Skeletal muscle tissue (tissue), 5 donors: Measurements from ENCODE around the gene NELL1. TPM values are rescaled to one million over a fixed set of nuclear protein-coding genes. Genes with fewer than 3 reads are reported as not detected.

Source experiments
- H3K27ac ChIP-seq: one replicate; pipeline ENCODE4 v1.7.0; 2013; ENCODE audit warnings: mild to moderate bottlenecking, low read depth, low read length, inconsistent platforms
- H3K27me3 ChIP-seq, 3 donors: one replicate each; pipeline ENCODE4 v1.7.0; 2013; ENCODE audit warnings: low read length in 3 of 3; ENCODE audit not compliant: control insufficient read depth in 3 of 3, insufficient read depth in 3 of 3
- H3K36me3 ChIP-seq, 3 donors: one replicate each; pipeline ENCODE4 v1.7.0; 2013; ENCODE audit warnings: low read length in 3 of 3; ENCODE audit not compliant: control insufficient read depth in 3 of 3, insufficient read depth in 3 of 3
- H3K4me1 ChIP-seq, 3 donors: one replicate each; pipeline ENCODE4 v1.7.0; 2013; ENCODE audit warnings: low read length in 3 of 3, mild to moderate bottlenecking in 3 of 3; ENCODE audit not compliant: control insufficient read depth in 3 of 3, insufficient read depth in 3 of 3
- H3K4me3 ChIP-seq, 3 donors: one replicate each; pipeline ENCODE4 v1.7.0; 2013; ENCODE audit warnings: low read length in 3 of 3
- H3K9ac ChIP-seq, 3 donors: one replicate each; pipeline ENCODE4 v1.7.0; 2013; ENCODE audit warnings: low read length in 3 of 3, mild to moderate bottlenecking in 3 of 3, moderate library complexity in 2 of 3, low read depth in 1 of 3
- H3K9me3 ChIP-seq, 3 donors: one replicate each; pipeline ENCODE4 v1.7.0; 2013; ENCODE audit warnings: low read length in 3 of 3; ENCODE audit not compliant: control insufficient read depth in 3 of 3
- small RNA-seq: library from RNA; depleted of rRNA; stranded (forward); fragments of <200 nt; gene quantifications from one replicate; pipeline ENCODE3, GENCODE V24; 2014
- total RNA-seq: library from RNA; depleted of rRNA; stranded (reverse); fragments of >200 nt; gene quantifications from one replicate; pipeline ENCODE4 v1.2.3, GENCODE V29; 2014
- donor health status: Osteomylitis.

The NELL1 gene
- total RNA-seq, 1 donor from 2014 or later = 3.7 TPM

DNA sequence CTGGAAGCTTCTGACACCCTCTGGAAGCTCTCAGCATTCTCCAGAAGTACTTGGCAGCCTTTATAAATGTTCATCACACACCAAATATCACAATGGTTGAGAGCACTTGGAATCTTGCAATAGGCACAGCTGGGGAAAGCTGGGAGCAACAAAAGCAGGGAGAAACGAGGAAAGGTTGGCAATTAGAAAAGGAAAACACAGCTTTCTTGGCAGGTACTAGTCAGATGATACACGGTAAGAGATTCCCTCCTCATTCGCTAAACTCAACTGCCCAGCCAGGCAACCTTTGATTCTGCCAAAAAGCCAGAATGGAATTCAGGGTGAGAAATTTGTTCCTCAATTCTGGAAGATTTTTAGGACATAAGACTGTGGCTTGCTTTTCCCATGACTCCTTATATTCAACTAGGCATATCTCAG is 946.6 kb downstream of the NELL1 start:
- no peak overlapping the region for H3K4me3 ChIP-seq
- H3K27me3 ChIP-seq = no peaks in the 10 kb centered on the region
- H3K9ac ChIP-seq = no peak overlapping the region
- H3K4me1 ChIP-seq = no peaks in the 10 kb centered on the region
- H3K36me3 ChIP-seq = no peaks in the 10 kb centered on the region
- no peak overlapping the region for H3K27ac ChIP-seq
- H3K9me3 ChIP-seq = no peaks in the 10 kb centered on the region

- Histone ChIP-seq H3K27me3 (no peaks in the 10 kb centered on the region), H3K9me3 (no peaks in the 10 kb centered on the region), H3K4me1 (no peaks in the 10 kb centered on the region), H3K4me3 (no peak overlapping the region), H3K27ac (no peak overlapping the region), H3K36me3 (no peaks in the 10 kb centered on the region), H3K9ac (no peak overlapping the region)
Observed at GRCh38 chr11:21622566-21622965, 953.2 kb downstream of the NELL1 start.

DNA sequence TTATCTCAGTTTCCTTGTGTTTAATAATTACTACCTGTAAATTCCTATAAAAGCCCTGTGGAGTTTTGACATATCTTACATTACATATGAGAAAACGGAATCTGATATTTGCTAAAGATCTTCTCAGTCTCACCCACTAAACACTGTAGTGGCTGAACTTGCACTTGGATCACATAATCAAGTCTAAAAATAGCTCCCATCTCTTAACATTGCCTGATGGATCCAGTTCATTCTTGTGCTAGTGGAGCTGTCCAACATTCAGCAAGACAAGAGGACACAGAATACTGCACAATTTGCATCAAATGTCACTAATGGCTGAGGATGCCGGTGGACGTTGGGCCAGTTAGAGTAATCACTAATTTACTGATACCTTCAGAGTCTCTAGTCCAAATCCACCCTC is 953.6 kb downstream of the NELL1 start:
- no peaks in the 10 kb centered on the region for H3K27me3 ChIP-seq
- H3K27ac ChIP-seq = no peak overlapping the region
- no peak overlapping the region for H3K4me3 ChIP-seq
- no peak overlapping the region for H3K9ac ChIP-seq
- no peaks in the 10 kb centered on the region for H3K36me3 ChIP-seq
- no peaks in the 10 kb centered on the region for H3K9me3 ChIP-seq
- H3K4me1 ChIP-seq = no peaks in the 10 kb centered on the region

Small RNA genes lying within 50 kb of the gene (small RNA-seq; reads per million reads assigned to genes)
- gene RNA5SP336 (18.5 reads per million, percentile 93 among the genes with 10 or more reads in this experiment), gene RNA5SP337 (not detected)

Other genes with a start within 250 kb of the NELL1 start
- not detected for gene SLC6A5, start 70.0 kb upstream of the NELL1 start, total RNA-seq